Caco-2 (cell line): ENCODE results near the gene FAM200B. TPM values are rescaled to one million over a fixed set of nuclear protein-coding genes. Genes with fewer than 3 reads are reported as not detected.

Experiments used
- BruUV-seq: library from RNA; stranded (reverse); fragments of 400-500 nt; replicated peaks from 2 replicates; lab custom pipeline; 2021; lab: Mats Ljungman, UMichigan
- CTCF ChIA-PET: fragments of 300-600 bp; sonication (Branson Sonifier 250); formaldehyde crosslinking; loops from one replicate; lab custom pipeline; 2022; ENCODE audit warnings: antibody characterized with exemption; lab: Charles Lee
- POLR2A ChIA-PET: fragments of 300-600 bp; sonication (Branson Sonifier 250); formaldehyde crosslinking; loops from one replicate; lab custom pipeline; 2022; ENCODE audit warnings: antibody characterized with exemption; lab: Charles Lee
- DNase-seq, 2 experiments: peaks; one replicate each; pipeline versions ENCODE4 v3.0.0 to v3.0.0-alpha.2; 2020 to 2022
- H3K27me3 ChIP-seq: replicated peaks from 2 replicates; pipeline ENCODE4 v1.6.0; 2011; ENCODE audit warnings: low read length; ENCODE audit not compliant: control insufficient read depth, insufficient read depth
- H3K36me3 ChIP-seq: 2 replicates; pipeline ENCODE4 v1.5.1; 2011; ENCODE audit warnings: low read length; ENCODE audit not compliant: control insufficient read depth, insufficient read depth
- H3K4me1 ChIP-seq: fragments of 250-450 bp; sonication (Bioruptor Pico); 2 replicates; pipeline ENCODE4 v1.5.1; 2020; ENCODE audit warnings: mild to moderate bottlenecking
- H3K4me3 ChIP-seq: 2 replicates; pipeline ENCODE4 v1.5.1; 2011; ENCODE audit warnings: low read depth, mild to moderate bottlenecking, control low read depth, low read length
- H3K9me3 ChIP-seq: fragments of 250-450 bp; sonication (Bioruptor Pico); 2 replicates; pipeline ENCODE4 v1.5.1; 2020; ENCODE audit warnings: mild to moderate bottlenecking, moderate library complexity
- H3K27ac Mint-ChIP-seq: one replicate; pipeline ENCODE4 v1.8.0; 2022; ENCODE audit warnings: mixed read lengths; ENCODE audit not compliant: unreplicated experiment
- H3K27me3 Mint-ChIP-seq: one replicate; pipeline ENCODE4 v1.8.0; 2022; ENCODE audit warnings: mixed read lengths; ENCODE audit not compliant: insufficient read depth, unreplicated experiment
- H3K36me3 Mint-ChIP-seq: one replicate; pipeline ENCODE4 v1.8.0; 2022; ENCODE audit warnings: mild to moderate bottlenecking, mixed read lengths; ENCODE audit not compliant: insufficient read depth, unreplicated experiment
- H3K4me1 Mint-ChIP-seq: one replicate; pipeline ENCODE4 v1.8.0; 2022; ENCODE audit warnings: low read depth, mixed read lengths; ENCODE audit not compliant: unreplicated experiment
- H3K4me3 Mint-ChIP-seq: one replicate; pipeline ENCODE4 v1.8.0; 2022; ENCODE audit warnings: mild to moderate bottlenecking, moderate library complexity, mixed read lengths; ENCODE audit not compliant: unreplicated experiment
- H3K9me3 Mint-ChIP-seq: one replicate; pipeline ENCODE4 v1.8.0; 2022; ENCODE audit warnings: mixed read lengths; ENCODE audit not compliant: unreplicated experiment
- CTCF ChIP-seq, 2 experiments: fragments of 200-600 bp in 1 of 2; IDR thresholded peaks; 1 replicate in 1 of 2; 2 replicates in 1 of 2; pipeline versions ENCODE4 v1.5.1 to v1.8.0; 2011 to 2022; ENCODE audit warnings: antibody characterized with exemption in 1 of 2, control low read depth in 1 of 2, inconsistent platforms in 1 of 2, low read depth in 1 of 2, low read length in 1 of 2, mild to moderate bottlenecking in 1 of 2, moderate library complexity in 1 of 2; ENCODE audit not compliant: insufficient read depth in 1 of 2, severe bottlenecking in 1 of 2, unreplicated experiment in 1 of 2
- intact Hi-C: fragments of 100-400 bp; cut with micrococcal nuclease; formaldehyde crosslinking; loops from one replicate; pipeline ENCODE4 v1.10.0; 2022; ENCODE audit not compliant: unreplicated experiment
- total RNA-seq: library from RNA; stranded (reverse); gene quantifications from 2 replicates; pipeline ENCODE4 v1.2.3, GENCODE V29; 2022

FAM200B gene
- total RNA-seq, 1 experiment from 2014 or later, result 15.5 TPM

- no peak overlapping the region for H3K27ac Mint-ChIP-seq
- no TSS peak for BruUV-seq
- no peak for TF ChIP-seq CTCF (IDR thresholded peaks at IDR 0.05; ENCODE audit: insufficient read depth in 1 of 2, low read depth in 1 of 2, low read length in 1 of 2, severe bottlenecking in 1 of 2, unreplicated experiment in 1 of 2)
- Histone ChIP-seq H3K9me3 (no peaks in the 10 kb centered on the region), H3K4me1 (no peaks in the 10 kb centered on the region), H3K4me3 (no peak overlapping the region), H3K27me3 (no peaks in the 10 kb centered on the region), H3K36me3 (no peaks in the 10 kb centered on the region)
- no peaks in the 10 kb centered on the region for H3K9me3 Mint-ChIP-seq
- CTCF ChIA-PET, result no interaction called here
- intact Hi-C loops, result no loop called here
- H3K27me3 Mint-ChIP-seq, result no peaks in the 10 kb centered on the region
- no peak overlapping the region for H3K4me3 Mint-ChIP-seq
- POLR2A ChIA-PET, result no interaction called here
- no peaks in the 10 kb centered on the region for H3K36me3 Mint-ChIP-seq
- no peak for DNase-seq
- H3K4me1 Mint-ChIP-seq, result peaks cover 7% of the 10 kb centered on the region
These were observed 37.3 kb downstream of the FAM200B start for GRCh38 chr4:15718959-15719358.

GRCh38 chr4:15719506-15719905, 37.9 kb downstream of the FAM200B start:
- Mint-ChIP-seq H3K9me3 (no peaks in the 10 kb centered on the region), H3K27me3 (no peaks in the 10 kb centered on the region), H3K27ac (no peak overlapping the region), H3K4me3 (no peak overlapping the region), H3K4me1 (peaks cover 7% of the 10 kb centered on the region), H3K36me3 (no peaks in the 10 kb centered on the region)
- TF ChIP-seq CTCF (IDR thresholded peaks at IDR 0.05; ENCODE audit: insufficient read depth in 1 of 2, low read depth in 1 of 2, low read length in 1 of 2, severe bottlenecking in 1 of 2, unreplicated experiment in 1 of 2), result no peak
- CTCF ChIA-PET, result no interaction called here
- POLR2A ChIA-PET, result no interaction called here
- Histone ChIP-seq H3K9me3 (no peaks in the 10 kb centered on the region), H3K27me3 (no peaks in the 10 kb centered on the region), H3K4me3 (no peak overlapping the region), H3K4me1 (no peaks in the 10 kb centered on the region), H3K36me3 (no peaks in the 10 kb centered on the region)
- no peak for DNase-seq
- BruUV-seq, result no TSS peak
- intact Hi-C loops, result no loop called here

GRCh38 chr4:15720851-15721250, 39.2 kb downstream of the FAM200B start:
- no peak for TF ChIP-seq CTCF (IDR thresholded peaks at IDR 0.05; ENCODE audit: insufficient read depth in 1 of 2, low read depth in 1 of 2, low read length in 1 of 2, severe bottlenecking in 1 of 2, unreplicated experiment in 1 of 2)
- POLR2A ChIA-PET, result no interaction called here
- Mint-ChIP-seq H3K4me3 (no peak overlapping the region), H3K27ac (no peak overlapping the region), H3K4me1 (peaks cover 7% of the 10 kb centered on the region), H3K9me3 (no peaks in the 10 kb centered on the region), H3K27me3 (no peaks in the 10 kb centered on the region), H3K36me3 (no peaks in the 10 kb centered on the region)
- no peaks in the 10 kb centered on the region for H3K4me1 ChIP-seq
- no peak overlapping the region for H3K4me3 ChIP-seq
- no peak for DNase-seq
- BruUV-seq, result no TSS peak
- intact Hi-C loops, result no loop called here
- no peaks in the 10 kb centered on the region for H3K27me3 ChIP-seq
- H3K9me3 ChIP-seq, result no peaks in the 10 kb centered on the region
- CTCF ChIA-PET, result no interaction called here
- H3K36me3 ChIP-seq, result no peaks in the 10 kb centered on the region
